ENCODE data around the gene LRRIQ4.

Gene LRRIQ4

GRCh38 chr3:169772897-169773816 lies 39.5 kb upstream of the LRRIQ4 start, which contains the start of gene MYNN:
MYNN (plus strand) TSS chr3:169773396; CDS start chr3:169774296, 900 bp downstream.
- peak; percentile 11; the same call in 1 of the 2 replicates for TF ChIP-seq CTCF (IDR thresholded peaks at IDR 0.05)

GRCh38 chr3:169774186-169774585 lies 38.5 kb upstream of the LRRIQ4 start:
- no peak for TF ChIP-seq CTCF (IDR thresholded peaks at IDR 0.05)

- no peak for TF ChIP-seq CTCF (IDR thresholded peaks at IDR 0.05)
Measured at GRCh38 chr3:169777822-169778221, 34.8 kb upstream of the LRRIQ4 start.

- no peak for TF ChIP-seq CTCF (IDR thresholded peaks at IDR 0.05)
Measured at GRCh38 chr3:169780742-169781141, 31.9 kb upstream of the LRRIQ4 start.

GRCh38 chr3:169781209-169781855 lies 31.3 kb upstream of the LRRIQ4 start:
- TF ChIP-seq CTCF (IDR thresholded peaks at IDR 0.05): no peak

- TF ChIP-seq CTCF (IDR thresholded peaks at IDR 0.05): no peak
Measured at GRCh38 chr3:169787120-169787519, 25.6 kb upstream of the LRRIQ4 start.

GRCh38 chr3:169787791-169788190 lies 24.9 kb upstream of the LRRIQ4 start:
- no peak for TF ChIP-seq CTCF (IDR thresholded peaks at IDR 0.05)
